ENCODE data around the gene TOX4.

Gene TOX4

DNA sequence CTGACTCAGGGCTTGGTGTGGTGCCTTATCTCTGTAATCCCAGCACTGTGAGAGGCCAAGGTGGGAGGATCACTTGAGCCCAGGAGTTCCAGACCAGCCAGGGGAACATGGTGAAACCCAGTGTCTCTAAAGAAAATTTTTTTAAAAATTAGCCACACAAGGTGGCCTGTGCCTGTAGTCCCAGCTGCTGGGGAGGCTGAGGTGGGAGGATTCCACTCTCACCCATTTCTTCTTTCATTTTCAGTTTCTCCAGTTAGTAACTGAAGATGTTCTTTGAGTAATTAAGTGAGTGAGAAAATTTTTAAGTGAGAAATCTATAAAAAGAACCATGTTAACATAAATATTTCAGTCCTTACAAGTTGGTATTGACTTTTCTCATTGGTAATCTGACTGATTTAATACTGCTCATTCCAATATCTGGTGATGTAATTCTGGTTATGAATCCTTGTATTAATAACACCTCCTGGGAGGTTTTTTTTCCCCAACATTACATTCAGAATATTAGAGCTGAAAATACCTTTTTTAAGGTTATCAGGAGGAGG is 28.1 kb downstream of the TOX4 start:
- no peak overlapping the region for H3K27ac ChIP-seq
- TF ChIP-seq, protein P1, sequence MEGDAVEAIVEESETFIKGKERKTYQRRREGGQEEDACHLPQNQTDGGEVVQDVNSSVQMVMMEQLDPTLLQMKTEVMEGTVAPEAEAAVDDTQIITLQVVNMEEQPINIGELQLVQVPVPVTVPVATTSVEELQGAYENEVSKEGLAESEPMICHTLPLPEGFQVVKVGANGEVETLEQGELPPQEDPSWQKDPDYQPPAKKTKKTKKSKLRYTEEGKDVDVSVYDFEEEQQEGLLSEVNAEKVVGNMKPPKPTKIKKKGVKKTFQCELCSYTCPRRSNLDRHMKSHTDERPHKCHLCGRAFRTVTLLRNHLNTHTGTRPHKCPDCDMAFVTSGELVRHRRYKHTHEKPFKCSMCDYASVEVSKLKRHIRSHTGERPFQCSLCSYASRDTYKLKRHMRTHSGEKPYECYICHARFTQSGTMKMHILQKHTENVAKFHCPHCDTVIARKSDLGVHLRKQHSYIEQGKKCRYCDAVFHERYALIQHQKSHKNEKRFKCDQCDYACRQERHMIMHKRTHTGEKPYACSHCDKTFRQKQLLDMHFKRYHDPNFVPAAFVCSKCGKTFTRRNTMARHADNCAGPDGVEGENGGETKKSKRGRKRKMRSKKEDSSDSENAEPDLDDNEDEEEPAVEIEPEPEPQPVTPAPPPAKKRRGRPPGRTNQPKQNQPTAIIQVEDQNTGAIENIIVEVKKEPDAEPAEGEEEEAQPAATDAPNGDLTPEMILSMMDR (conservative IDR thresholded peaks at IDR 0.05), result no peak
- TF ChIP-seq ZFX (IDR thresholded peaks at IDR 0.05), result no peak

DNA sequence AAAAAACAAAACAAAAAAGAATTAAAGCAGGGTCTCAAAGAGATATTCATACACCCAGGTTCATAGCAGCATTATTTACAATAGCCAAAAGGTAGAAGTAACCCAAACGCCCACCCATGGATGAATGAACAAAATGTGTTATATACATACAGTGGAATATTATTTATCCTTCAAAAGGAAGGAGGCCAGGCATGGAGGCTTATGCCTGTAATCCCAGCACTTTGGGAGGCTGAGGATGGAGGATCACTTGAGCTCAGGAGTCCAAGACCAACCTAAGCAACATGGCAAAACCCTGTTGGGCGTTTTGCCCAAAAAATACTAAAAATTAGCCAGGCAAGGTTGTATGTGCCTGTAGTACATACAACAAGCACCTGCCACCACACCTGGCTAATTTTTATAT is 29.6 kb downstream of the TOX4 start:
- no peak overlapping the region for H3K27ac ChIP-seq
- no peak for TF ChIP-seq ZFX (IDR thresholded peaks at IDR 0.05)
- TF ChIP-seq, protein P1 (conservative IDR thresholded peaks at IDR 0.05), result no peak

DNA sequence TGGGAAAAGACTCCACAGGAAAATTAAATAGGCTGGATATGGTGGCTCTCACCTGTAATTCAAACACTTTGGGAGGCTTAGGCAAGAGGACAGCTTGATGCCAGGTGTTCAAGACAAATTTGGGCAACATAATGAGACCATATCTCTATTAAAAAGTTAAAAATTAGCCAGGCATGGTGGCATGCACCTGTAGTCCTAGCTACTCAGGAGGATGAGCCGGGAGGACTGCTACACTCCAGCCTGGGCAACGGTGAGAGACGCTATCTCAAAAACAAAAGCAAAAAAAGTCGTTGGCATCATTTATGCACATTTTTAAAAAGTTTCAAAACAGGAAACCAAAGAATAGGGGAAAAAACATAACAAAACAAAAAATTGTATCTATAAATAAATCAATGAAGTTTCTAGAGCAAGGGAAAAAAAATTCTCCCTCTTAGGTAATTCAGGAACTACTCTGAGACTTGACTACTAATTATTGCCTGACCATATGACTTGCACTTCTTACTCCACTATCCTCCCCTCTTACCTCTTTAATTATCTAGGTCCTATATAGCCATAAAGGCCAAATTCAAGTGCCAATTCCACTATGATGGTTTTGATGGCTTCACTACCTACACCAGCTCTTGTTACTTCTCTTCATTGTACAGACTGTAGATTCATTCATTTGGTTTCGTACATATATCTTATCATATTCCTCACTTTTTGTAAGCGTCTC is 32.6 kb downstream of the TOX4 start:
- no peak overlapping the region for H3K27ac ChIP-seq
- TF ChIP-seq, protein P1 (conservative IDR thresholded peaks at IDR 0.05), result no peak
- TF ChIP-seq ZFX (IDR thresholded peaks at IDR 0.05), result no peak

DNA sequence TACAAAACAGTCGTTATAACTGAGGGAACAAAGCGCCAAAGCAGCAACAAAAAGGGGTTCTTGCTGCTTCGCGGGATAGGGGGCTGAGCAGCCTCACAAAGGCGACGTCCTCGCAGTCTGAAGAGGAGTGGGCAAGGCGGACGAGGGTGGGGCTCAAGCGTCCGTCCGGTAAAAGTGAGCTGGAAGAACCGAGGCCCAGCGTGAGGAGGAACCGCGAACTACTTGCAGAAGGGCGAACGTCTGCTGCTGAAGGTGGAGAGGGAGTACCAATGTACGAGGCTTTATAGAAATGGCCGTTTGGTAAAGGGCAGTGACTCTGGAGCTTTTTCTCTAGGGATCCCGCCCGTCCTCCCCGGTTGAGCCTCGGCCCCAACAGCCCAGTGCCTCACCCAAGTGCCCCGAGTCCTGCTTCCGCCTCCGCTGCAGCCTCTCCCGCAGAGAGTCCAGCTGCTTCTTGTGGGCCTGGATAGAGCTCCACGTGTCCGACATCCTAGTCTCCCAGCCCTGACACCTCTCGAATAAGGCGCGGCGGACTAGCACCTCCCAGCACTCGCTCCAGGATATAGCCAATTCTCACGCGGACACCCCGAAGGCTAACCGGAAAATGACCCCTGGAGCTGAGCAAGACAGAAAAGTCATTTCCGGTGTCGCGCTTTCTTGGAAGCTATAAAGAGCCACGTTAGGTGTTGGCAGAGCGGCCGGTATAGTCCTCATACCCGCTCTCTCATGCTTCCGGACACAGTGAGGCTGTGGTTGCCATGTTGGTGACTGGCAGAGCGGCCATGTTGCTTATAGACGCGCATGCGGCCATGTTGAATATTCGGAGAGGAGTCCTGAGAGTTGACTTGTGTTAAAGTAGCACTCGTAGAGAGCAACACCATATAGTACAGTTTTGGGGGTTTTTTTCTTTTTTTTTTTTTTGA is 34.0 kb downstream of the TOX4 start, which contains the start of gene METTL3:
TSS of gene METTL3 (minus strand) at position 606 of the 923 bp plus-strand sequence. CDS start at position 489, 117 bp downstream.
- H3K27ac ChIP-seq, result peak within 1 kb of the TSS; percentile 94
- peak; percentile 65 for TF ChIP-seq ZFX (IDR thresholded peaks at IDR 0.05)
- TF ChIP-seq, protein P1 (conservative IDR thresholded peaks at IDR 0.05), result no peak

DNA sequence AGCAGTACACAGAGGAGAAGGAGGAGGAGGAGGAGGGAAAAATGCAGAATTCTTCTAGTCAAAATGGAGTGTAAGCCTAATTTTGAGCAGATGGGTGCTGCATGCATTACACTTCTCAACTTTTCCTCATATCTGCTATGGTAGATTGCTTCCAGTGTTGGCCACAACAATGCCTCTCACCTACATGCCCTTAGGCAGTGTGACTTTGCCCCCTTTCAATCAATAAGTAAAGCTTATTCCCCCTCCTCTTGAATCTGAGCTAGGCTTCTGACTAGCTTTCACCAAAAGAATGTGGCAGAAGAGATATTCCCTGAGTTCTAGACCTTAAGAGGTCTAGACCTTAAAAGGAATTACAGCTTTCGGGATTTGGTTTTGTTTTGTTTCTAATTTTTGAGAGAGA is 37.3 kb downstream of the TOX4 start:
- TF ChIP-seq, protein P1 (conservative IDR thresholded peaks at IDR 0.05), result no peak
- no peak for TF ChIP-seq ZFX (IDR thresholded peaks at IDR 0.05)
- H3K27ac ChIP-seq, result no peak overlapping the region

DNA sequence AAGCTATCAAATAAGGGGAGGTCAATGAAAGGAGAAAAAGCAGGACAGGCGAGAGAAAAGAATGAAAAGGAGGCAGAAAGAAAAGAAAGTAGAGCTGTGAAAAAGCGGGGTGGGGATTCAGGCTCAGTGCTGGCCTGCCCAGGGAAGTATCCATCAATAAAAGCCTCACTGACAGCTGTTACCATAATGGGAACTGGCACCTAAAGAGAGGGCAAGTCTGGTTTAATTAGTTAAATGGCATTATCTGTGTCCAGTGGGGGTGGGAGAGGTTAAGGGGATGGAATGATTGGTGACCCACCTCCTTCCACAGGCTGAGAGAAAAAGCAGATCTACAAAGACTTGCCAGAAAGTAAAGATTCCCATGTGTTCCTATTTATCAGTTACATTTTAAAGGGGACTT is 41.7 kb downstream of the TOX4 start:
- no peak overlapping the region for H3K27ac ChIP-seq
- no peak for TF ChIP-seq ZFX (IDR thresholded peaks at IDR 0.05)
- TF ChIP-seq, protein P1 (conservative IDR thresholded peaks at IDR 0.05), result no peak

DNA sequence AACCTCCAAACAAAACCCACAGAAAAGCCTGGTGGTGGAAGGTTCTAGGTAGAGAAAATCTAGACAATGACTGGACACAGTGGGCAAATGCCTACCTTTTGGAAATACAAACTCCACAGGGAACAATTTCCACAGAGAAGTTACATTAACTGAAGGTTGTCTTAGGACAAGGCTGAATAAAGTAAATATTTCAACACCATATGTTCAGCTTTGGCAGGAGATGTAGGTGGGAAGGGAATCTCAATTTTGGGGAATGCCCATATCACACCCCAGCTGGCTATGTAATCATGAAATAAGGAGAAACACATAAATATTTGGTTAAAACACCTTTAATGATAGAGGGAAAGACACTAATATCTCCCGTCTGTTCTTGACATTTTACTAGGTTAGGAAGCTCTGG is 43.8 kb downstream of the TOX4 start:
- H3K27ac ChIP-seq, result no peak overlapping the region

More for the DNA sequence above, 43.8 kb downstream of the TOX4 start:
- TF ChIP-seq, protein P1 (conservative IDR thresholded peaks at IDR 0.05), result no peak
- TF ChIP-seq ZFX (IDR thresholded peaks at IDR 0.05), result no peak

Measured in C4-2B (cell line).